Testis (tissue), 3 donors: ENCODE results near the gene CDH4. TPM values are rescaled to one million over a fixed set of nuclear protein-coding genes. Genes with fewer than 3 reads are reported as not detected.
A peak's percentile ranks its signal among the peaks of the same experiment; 100 is the strongest.

Experiments
- DNase-seq: peaks from one replicate; pipeline ENCODE4 v3.0.0-alpha.2; 2019
- H3K27ac ChIP-seq, 2 donors: fragments of 200-600 bp; sonication (generic); one replicate each; pipeline ENCODE4 v1.5.1; 2019
- H3K27me3 ChIP-seq: fragments of 200-600 bp; sonication (generic); one replicate; pipeline ENCODE4 v1.5.1; 2019
- H3K36me3 ChIP-seq: fragments of 200-600 bp; sonication (generic); one replicate; pipeline ENCODE4 v1.5.1; 2017; ENCODE audit warnings: low read depth; ENCODE audit errors: missing control alignments
- H3K4me1 ChIP-seq: fragments of 200-600 bp; sonication (generic); one replicate; pipeline ENCODE4 v1.5.1; 2019
- H3K4me3 ChIP-seq, 2 donors: fragments of 200-600 bp; sonication (generic); one replicate each; pipeline ENCODE4 v1.5.1; 2017 to 2019
- H3K9me3 ChIP-seq: fragments of 200-600 bp; sonication (generic); one replicate; pipeline ENCODE4 v1.5.1; 2017
- POLR2A ChIP-seq: fragments of 450-650 bp; IDR thresholded peaks from one replicate; pipeline ENCODE4 v1.6.1; 2017; ENCODE audit warnings: antibody characterized with exemption, mild to moderate bottlenecking, moderate library complexity
- WGBS, 2 donors: methylation state at CpG; one replicate each; pipeline ENCODE4 v1.1.5; 2018; 5-methylcytosine and 5-hydroxymethylcytosine counted together
- intact Hi-C: fragments of 100-400 bp; cut with DNase I; formaldehyde crosslinking; loops from one replicate; pipeline ENCODE4 v1.15.1; 2023; ENCODE audit warnings: low total_unique reads
- polyA plus RNA-seq: library from polyadenylated mRNA; stranded (reverse); fragments of 350-450 nt; fragmentation: Illumina TruSeq; extraction: RNeasy Lipid Tissue Mini Kit (QIAGEN cat#74804); gene quantifications from one replicate; pipeline ENCODE4 v1.2.3, GENCODE V29; 2014; ENCODE audit warnings: low read depth, low replicate concordance; ENCODE audit not compliant: insufficient read depth
- total RNA-seq, 2 donors: library from RNA; depleted of rRNA; stranded (reverse); fragments of >200 nt; gene quantifications; one replicate each; pipeline ENCODE4 v1.2.3, GENCODE V29; 2016
- TF ChIP-seq, protein P1 (sequence below), 3 experiments: fragments of 450-650 bp in 2 of 3; fragments of 200-600 bp in 1 of 3; sonication (generic) in 1 of 3; IDR thresholded peaks; one replicate each; pipeline ENCODE4 v1.5.1; 2016 to 2019; ENCODE audit warnings: antibody characterized with exemption in 3 of 3, mild to moderate bottlenecking in 2 of 3, moderate library complexity in 1 of 3

CDH4 gene
- total and polyA plus RNA-seq, 3 donors from 2014 or later = 1.4 to 3.3 (median 1.9) TPM

DNA sequence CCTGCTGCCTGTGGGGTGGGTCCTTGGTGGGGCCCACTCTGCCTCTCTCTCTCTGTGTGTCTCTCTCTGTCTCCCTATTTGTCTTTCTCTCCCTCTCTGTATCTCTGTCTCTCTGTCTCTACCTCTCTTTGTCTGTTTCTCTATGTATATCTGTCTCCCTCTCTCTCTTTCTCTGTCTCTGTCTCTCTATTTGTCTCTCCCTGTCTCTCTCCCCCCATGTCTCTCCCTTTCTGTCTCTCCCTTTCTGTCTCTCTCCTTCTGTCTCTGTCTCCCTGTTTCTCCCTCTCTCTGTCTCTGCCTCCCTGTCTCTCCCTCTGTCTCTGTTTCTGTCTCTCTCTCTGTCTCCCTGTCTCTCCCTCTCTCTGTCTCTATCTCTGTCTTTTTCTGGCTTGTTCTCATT lies 353.2 kb downstream of the CDH4 start:
- Histone ChIP-seq H3K36me3 (no peaks in the 10 kb centered on the region), H3K27ac (no peak overlapping the region), H3K27me3 (no peaks in the 10 kb centered on the region), H3K4me3 (no peak overlapping the region), H3K4me1 (no peaks in the 10 kb centered on the region), H3K9me3 (no peaks in the 10 kb centered on the region)
- TF ChIP-seq POLR2A = no peak
- TF ChIP-seq, protein P1, sequence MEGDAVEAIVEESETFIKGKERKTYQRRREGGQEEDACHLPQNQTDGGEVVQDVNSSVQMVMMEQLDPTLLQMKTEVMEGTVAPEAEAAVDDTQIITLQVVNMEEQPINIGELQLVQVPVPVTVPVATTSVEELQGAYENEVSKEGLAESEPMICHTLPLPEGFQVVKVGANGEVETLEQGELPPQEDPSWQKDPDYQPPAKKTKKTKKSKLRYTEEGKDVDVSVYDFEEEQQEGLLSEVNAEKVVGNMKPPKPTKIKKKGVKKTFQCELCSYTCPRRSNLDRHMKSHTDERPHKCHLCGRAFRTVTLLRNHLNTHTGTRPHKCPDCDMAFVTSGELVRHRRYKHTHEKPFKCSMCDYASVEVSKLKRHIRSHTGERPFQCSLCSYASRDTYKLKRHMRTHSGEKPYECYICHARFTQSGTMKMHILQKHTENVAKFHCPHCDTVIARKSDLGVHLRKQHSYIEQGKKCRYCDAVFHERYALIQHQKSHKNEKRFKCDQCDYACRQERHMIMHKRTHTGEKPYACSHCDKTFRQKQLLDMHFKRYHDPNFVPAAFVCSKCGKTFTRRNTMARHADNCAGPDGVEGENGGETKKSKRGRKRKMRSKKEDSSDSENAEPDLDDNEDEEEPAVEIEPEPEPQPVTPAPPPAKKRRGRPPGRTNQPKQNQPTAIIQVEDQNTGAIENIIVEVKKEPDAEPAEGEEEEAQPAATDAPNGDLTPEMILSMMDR (IDR thresholded peaks at IDR 0.05) = no peak
- no peak for DNase-seq
- intact Hi-C loops = no loop called here

DNA sequence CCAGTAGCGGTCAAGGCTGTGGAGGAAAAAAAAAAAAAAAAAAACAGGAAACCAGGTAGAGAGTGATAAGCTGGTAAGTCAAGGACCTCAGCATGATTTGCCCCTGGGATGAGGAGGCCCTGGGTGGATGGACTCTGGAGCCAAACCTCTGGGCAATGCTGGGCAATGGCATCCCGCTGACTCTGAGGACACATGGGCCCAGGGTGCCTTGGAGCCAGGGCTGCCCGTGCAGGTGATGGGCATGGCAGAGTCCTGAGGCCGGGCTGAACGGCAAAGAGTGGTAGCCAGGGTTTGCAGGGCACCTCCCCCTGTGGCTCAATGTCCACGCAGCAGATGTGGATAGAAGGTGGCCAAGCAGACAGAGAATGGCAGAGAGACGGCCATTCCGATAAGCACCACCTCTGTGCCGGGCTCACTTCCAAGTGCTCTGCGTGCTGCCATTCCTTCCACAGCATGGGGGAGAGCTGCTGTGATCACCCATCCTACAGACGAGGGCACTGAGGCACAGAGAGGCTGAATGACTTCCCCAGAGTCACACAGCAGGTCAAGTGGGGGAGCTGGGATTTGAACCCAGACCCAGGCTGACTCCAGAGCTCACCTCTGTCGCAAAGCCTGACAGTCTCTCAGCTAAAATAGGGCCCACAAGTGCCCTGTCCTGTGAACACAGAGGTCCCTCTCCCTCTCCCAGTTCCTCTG lies 353.9 kb downstream of the CDH4 start:
- H3K36me3 ChIP-seq = no peaks in the 10 kb centered on the region
- H3K9me3 ChIP-seq = no peaks in the 10 kb centered on the region
- no peaks in the 10 kb centered on the region for H3K27me3 ChIP-seq
- WGBS, 2 donors = 65 to 84% methylated on average over 4 to 12 of the region's 12 CpGs
- no peaks in the 10 kb centered on the region for H3K4me1 ChIP-seq
- intact Hi-C loops = no loop called here
- no peak overlapping the region for H3K4me3 ChIP-seq
- TF ChIP-seq, protein P1 (IDR thresholded peaks at IDR 0.05) = no peak
- no peak for TF ChIP-seq POLR2A
- no peak for DNase-seq
- no peak overlapping the region for H3K27ac ChIP-seq

GRCh38 chr20:61608275-61609085 lies 356.4 kb downstream of the CDH4 start:
- 63% methylated on average over 15 to 21 of the region's 21 CpGs for WGBS, 2 donors
- intact Hi-C loops = no loop called here
- H3K27ac ChIP-seq = no peak overlapping the region
- H3K4me3 ChIP-seq = no peak overlapping the region
- H3K27me3 ChIP-seq = no peaks in the 10 kb centered on the region
- H3K9me3 ChIP-seq = no peaks in the 10 kb centered on the region
- peak; percentile 28 for DNase-seq
- TF ChIP-seq, protein P1 (IDR thresholded peaks at IDR 0.05) = no peak
- TF ChIP-seq POLR2A = no peak
- no peaks in the 10 kb centered on the region for H3K36me3 ChIP-seq
- no peaks in the 10 kb centered on the region for H3K4me1 ChIP-seq

GRCh38 chr20:61609461-61609860 lies 357.4 kb downstream of the CDH4 start:
- 73 to 74% methylated on average over 9 of the region's 9 CpGs for WGBS, 2 donors
- TF ChIP-seq, protein P1 (IDR thresholded peaks at IDR 0.05) = no peak
- no peak for TF ChIP-seq POLR2A
- Histone ChIP-seq H3K27me3 (no peaks in the 10 kb centered on the region), H3K4me1 (no peaks in the 10 kb centered on the region), H3K27ac (no peak overlapping the region), H3K9me3 (no peaks in the 10 kb centered on the region), H3K36me3 (no peaks in the 10 kb centered on the region), H3K4me3 (no peak overlapping the region)
- intact Hi-C loops = no loop called here
- no peak for DNase-seq
